Stimulated activated naive CD4-positive, alpha-beta T cell treated with Interleukin-2 at 50 U/mL for 16 hours (primary cell): ENCODE data around the gene FBLN1.

ENCODE experiments used
- DNase-seq: peaks from one replicate; lab custom pipeline; 2025; lab: John Stamatoyannopoulos, UW

The FBLN1 gene

DNA sequence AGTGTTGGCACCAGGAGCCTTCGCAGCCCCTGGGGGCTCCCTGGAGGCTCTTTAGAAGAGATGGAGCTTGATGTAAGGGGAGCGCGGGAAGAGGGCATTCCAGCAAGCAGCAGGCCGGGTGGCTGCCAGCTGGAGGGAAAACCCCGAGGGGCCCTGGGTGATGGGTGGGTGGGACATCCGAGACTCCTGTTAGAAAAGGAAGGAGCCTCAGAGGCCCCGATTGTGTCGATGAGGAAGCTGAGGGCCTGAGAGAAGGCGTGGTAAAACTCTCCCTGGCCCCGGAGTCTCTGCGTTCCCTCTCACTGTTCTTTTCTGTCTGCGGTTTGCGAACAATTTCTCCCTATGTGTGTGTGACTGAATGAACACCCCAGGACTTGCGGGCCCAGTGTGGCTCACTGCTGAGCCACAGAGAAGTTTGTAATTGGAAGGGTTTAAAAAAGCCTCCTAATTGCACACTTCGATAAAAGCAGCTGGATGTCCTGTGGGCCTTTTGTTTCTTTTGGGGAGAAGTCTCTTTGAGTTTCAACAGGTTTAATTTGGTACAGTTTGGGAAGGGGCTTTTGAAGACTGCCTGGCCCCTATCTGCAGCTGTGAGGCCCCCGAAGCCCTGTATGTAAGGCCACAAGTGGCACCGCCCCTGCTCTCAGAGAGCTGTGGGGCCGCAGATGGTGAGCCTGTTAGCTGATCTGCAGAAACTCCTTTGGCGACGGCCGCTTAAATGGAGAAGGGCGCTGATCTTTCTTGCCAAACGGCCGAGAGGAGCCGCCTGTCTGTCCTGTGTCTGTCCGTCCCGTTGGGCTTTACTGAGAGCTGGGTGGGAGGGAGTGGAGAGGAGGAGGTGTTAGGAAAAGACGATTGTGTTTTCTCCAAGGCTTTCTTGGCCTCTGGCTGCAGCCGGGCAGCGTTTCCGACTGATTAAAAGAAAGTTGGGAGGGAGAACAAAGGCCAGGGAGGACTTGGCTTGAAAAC, 2.0 kb downstream of the FBLN1 start:
- DNase-seq: no peak

GRCh38 chr22:45505991-45506747, 3.5 kb downstream of the FBLN1 start:
- no peak for DNase-seq

DNA sequence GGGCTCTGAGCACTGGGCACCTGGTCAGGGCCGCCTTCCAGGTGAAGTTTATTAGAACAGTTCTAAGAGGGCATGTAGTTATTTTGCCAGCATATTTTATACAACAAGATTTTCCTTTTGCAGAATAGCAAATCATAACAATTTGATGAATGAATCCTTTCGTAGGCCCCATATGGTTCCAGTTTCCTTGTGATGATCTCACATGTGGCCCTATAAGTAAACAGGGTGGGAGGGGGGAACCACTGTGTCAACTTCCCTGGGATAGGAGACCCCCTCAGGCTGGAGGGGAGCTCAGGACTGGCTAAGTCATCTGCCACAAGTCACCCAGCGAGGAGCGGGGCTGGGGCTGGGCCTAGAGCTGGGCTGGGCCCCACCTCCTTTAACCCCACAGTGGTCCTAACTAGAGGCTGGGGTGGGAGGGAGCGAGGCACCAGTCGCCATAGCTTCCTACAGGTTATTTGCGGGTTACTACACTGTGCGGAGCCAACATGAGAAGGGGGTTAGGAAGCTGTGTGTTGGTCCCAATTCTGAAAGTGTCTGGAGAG, 4.2 kb downstream of the FBLN1 start:
- no peak for DNase-seq

- no peak for DNase-seq
Measured at GRCh38 chr22:45507798-45508197, 5.1 kb downstream of the FBLN1 start.

DNA sequence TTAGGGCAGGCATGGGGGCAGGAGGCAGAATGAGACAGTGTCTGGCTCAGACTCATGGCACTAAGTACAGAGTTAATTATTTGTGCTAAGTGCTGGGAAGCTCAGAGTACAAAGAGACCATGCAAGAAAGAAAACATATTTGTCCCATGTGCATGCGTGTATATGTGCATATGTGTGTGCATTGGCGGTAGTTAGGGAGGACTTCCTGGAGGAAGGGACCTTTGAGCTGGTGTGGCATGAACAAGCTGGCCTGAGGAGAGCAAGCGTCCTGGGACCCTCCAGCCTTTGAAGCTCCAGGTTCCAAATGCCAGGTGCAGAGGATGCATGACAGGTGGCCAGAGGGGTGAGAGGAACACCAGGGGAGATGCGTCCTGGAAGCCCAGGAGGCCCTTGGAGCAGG, 6.1 kb downstream of the FBLN1 start:
- no peak for DNase-seq

GRCh38 chr22:45510376-45511232, 7.9 kb downstream of the FBLN1 start:
- no peak for DNase-seq

DNA sequence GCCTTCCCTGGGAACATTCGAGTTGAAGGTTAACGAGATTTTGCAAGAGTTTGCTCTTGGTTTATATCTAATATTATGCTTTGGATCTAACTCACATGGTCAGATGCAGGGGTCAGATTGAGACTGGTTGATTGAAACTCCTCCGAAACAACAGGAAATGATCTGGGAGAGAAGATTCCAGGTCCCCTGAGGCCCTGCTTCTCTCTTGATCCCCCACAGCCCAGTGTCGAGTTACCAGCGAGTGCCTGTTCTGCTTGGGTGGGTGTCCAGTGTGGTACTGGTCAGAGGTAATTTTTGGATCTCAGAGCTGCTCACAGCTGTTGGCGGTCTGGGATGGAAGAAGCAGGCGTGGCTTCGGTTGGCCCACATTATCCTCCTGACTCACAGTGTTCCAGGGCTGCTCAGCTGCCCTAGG, 9.2 kb downstream of the FBLN1 start:
- DNase-seq: no peak

DNA sequence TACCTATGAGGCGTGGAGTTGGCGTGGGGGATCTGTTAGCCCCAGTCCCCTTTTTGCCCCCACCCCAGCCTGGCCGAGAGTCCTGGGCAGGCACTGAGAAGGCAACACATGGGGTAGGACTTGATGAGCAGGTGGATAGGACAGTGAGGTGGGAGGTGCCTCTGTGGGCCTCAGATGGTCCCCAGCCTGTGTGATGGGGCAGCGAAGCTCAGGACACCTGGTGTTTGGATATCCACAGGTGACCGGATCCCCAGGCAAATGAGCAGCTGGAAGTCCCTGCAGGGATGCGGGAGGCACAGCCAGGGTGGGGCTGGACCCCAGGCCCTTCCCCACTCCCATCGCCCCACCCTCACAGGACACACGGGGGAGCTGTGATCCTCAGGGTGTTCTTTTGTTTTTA, 9.7 kb downstream of the FBLN1 start:
- no peak for DNase-seq

DNA sequence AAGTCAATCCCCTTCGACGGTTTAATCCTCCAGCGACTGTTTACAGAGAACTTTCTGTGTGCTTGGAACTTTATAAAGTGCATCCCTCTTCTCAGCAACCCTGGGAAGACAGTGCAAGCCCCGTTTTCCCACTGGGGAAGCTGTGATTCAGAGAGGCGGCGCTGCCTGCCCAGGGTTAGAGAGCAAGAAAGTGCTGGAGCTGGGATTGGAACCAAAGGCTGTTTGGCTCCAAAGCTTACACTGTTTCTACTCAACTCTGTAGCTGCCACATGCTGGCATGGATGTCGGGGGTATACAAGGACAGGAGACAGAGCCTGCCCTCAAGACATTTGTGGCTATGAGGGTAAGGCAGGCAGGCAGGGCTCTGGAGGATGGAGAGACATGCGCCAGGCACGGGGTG, 13.0 kb downstream of the FBLN1 start:
- DNase-seq: no peak

DNA sequence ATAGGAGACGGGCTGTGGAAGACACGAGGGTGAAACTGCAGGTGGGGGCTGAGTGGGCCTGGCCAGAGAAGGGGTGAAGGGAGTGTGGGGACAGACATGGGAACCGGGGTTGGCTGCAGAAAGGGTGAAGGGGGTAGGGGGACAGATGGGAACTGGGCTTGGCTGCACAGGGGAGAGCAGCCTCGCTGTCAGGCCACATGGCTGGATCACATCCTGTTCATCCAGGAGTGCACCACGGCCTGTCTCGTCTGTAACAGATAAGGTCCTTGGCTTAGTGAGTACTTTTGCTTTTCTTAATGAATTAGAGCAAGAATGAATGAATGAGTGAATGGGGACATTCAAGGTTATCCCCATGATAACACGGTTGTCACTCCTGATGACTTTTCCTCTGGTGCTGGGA, 13.5 kb downstream of the FBLN1 start:
- DNase-seq: no peak

- no peak for DNase-seq
Measured at GRCh38 chr22:45516923-45517675, 14.4 kb downstream of the FBLN1 start.

- DNase-seq: no peak
Measured at GRCh38 chr22:45518136-45518535, 15.5 kb downstream of the FBLN1 start.

- DNase-seq: no peak
Measured at GRCh38 chr22:45518580-45518991, 15.9 kb downstream of the FBLN1 start.

GRCh38 chr22:45521178-45521577, 18.5 kb downstream of the FBLN1 start:
- no peak for DNase-seq

- no peak for DNase-seq
Measured at GRCh38 chr22:45522462-45522861, 19.8 kb downstream of the FBLN1 start.

GRCh38 chr22:45524157-45524556, 21.5 kb downstream of the FBLN1 start:
- no peak for DNase-seq

- DNase-seq: no peak
Measured at GRCh38 chr22:45524966-45525365, 22.3 kb downstream of the FBLN1 start.

GRCh38 chr22:45525480-45525879, 22.8 kb downstream of the FBLN1 start:
- no peak for DNase-seq

DNA sequence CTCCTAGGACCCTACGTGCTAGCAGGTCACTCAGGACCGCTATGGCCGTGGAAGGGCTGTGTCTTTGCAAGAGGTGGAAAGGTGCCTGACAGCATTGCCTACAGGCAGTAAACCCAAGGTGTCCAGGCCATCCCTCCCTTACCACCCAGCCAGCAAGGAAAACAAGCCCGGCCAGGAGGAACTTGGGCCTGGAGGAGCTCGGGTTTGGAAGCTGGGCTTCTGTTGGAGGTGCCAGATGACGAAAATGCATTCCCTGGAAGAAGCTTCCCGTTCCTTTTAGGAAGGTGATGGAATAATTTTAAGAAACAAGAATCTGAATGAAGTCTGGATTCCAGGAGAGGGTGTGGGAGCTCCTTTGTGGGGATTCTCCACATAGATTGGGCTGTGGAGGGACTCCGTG, 23.6 kb downstream of the FBLN1 start:
- no peak for DNase-seq

- DNase-seq: no peak
Measured at GRCh38 chr22:45526768-45527360, 24.2 kb downstream of the FBLN1 start.

- no peak for DNase-seq
Measured at GRCh38 chr22:45527456-45527855, 24.8 kb downstream of the FBLN1 start.
